COLO668 (cell line): ENCODE results near the gene FKBP6.
"Not testable (repeated sequence)": the region's sequence is repeated elsewhere in the genome, so short reads cannot be mapped to it uniquely, and the experiment has no call there.

Experiments used
- DNase-seq: peaks from one replicate; lab custom pipeline; 2025; ENCODE audit not compliant: unreplicated experiment; lab: John Stamatoyannopoulos, UW

FKBP6 gene

GRCh38 chr7:73327922-73328321 is at the start of gene FKBP6, which contains the start of gene TRIM50:
FKBP6 (plus strand) TSS chr7:73328161; CDS start chr7:73328429, 268 bp downstream.
TRIM50 (minus strand) TSS chr7:73328082; CDS start chr7:73324787, 3,295 bp downstream.
- DNase-seq: not testable (repeated sequence)

- not testable (repeated sequence) for DNase-seq
Observed at GRCh38 chr7:73297235-73297634, 30.7 kb upstream of the FKBP6 start.

DNA sequence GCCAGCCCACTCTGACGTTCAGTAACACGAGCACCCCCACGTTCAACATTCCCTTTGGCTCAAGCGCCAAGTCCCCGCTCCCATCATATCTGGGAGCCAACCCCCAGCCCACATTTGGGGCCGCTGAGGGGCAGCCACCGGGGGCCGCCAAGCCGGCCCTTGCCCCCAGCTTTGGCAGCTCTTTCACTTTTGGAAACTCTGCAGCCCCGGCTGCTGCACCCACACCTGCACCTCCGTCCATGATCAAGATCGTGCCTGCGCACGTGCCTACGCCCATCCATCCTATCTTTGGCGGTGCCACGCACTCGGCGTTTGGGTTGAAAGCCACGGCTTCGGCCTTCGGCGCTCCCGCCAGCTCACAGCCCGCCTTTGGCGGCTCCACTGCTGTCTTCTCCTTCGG is 30.3 kb upstream of the FKBP6 start:
- DNase-seq: not testable (repeated sequence)

GRCh38 chr7:73299812-73300211 is 28.1 kb upstream of the FKBP6 start:
- DNase-seq: not testable (repeated sequence)

DNA sequence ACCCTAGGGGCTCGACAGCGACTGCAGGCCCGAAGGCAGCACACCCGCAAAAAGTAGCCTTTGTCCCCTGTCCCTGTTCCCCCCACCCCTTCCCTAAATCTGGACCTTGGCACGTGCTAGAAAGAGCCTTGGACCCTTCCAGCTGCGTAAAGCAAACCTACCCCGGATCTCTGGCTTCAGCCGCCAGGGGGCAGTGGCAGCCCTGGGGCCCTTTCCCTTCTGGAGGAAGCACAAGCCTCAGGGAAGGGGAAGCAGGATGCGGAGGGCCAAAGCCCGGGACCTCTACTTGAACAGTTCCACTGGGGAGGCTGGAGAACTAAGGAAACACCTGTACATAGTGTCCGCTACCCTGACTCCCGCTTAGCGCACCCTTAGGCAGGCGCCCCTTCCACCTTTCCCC is 26.9 kb upstream of the FKBP6 start:
- DNase-seq: not testable (repeated sequence)

- DNase-seq: not testable (repeated sequence)
Observed at GRCh38 chr7:73302846-73303245, 25.1 kb upstream of the FKBP6 start.

GRCh38 chr7:73303546-73303945 is 24.4 kb upstream of the FKBP6 start:
- DNase-seq: no peak

DNA sequence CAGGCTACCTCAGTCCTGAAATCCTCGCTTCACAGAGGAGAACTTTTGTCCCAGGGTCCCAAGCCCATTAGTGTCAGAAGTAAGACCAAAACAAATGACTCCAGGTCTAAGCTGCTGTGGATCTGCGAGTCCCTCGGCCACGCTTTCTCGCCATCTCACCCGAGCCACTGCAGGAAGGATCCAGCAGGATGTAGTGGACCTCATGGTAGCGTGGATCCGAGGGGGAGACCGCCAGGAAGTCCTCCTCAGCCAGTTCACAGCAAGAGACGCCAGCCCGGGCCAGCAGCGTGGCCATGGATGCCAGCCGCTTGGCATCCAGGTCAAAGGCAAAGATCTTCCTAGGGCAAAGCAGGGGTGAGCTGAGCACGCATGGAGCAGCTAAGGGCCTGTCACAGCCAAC is 23.9 kb upstream of the FKBP6 start:
- DNase-seq: no peak

DNA sequence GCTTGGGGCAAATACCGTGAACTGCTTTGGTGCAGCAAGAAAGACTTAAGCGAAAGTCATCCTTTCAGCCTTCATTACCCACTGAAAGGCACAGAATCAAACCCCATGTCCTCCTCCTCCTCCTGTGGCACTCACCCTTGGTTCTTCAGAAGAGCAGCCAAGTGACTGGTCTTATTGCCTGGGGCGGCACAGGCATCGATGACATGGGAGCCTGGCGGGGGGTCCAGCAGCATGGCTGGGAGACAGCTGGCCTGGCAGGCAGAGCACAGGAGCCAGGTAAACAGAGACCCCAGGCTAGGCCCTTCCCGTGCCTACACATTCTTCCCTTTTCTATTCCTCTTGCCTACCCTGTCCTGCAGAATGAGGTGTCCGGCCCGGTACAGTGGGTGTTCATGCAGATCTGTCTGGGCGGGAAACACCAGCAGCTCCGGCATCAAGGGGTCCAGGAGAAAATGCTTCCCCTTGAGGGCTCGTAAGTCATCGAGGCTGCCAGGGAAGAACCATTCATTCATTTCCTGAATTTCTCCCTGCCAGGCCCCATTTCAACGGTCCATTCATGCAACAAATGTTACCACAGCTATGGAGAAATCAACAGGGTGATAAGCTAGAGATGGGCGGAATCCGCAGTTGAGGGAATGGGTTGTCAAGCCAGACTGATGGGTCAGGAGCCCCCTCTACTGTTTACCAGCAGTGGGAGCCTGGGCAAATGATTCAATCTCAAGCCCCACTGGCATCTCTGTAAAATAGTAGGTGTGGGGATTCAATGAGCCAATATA is 23.2 kb upstream of the FKBP6 start:
- not testable (repeated sequence) for DNase-seq

DNA sequence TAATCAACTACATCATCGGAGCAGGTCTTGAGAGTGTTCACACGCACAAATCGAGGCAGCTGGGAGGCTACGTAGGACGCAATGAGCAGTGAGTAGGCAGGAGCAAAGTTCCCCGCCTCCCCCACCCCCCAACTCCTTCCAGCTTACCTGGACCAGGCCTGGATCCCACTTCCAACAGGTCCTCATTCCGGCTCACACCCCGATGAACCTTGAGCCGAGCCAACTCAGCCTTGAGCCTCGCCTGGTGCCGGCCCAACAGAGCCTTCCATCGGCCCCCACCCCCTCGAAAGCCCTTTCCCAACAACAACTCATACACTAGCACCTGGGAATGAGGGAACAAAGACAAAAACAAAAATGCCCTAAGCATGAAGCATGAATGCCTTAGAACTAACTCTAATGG is 20.5 kb upstream of the FKBP6 start:
- no peak for DNase-seq

DNA sequence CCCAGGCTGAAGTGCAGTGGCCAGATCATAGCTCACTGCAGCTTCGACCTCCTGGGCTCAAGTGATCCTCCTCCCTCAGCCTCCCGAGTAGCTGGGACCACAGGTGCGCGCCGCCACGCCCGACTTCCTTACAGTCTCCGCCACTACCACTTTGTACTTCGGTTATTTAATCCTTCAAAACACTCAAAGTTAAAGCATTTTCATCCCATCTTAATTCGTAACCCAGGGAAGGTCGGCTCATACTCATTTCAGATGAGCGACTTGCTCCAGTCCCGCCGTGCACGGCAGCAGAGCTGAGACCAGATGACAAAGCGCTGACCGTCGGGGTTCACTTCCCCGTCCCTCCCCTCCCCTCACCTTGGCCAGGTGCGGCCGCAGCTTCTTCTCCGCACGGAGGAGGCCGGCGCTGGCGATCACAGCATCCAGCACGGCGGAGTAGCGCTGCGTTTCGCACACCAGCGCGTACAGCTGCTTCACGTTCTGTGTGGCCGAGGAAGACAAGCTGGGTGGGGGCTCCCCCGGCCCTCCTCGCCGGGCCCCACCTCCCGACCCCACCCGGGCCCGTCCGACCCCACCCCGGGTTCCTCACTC is 19.8 kb upstream of the FKBP6 start:
- DNase-seq: peak; percentile 50

DNA sequence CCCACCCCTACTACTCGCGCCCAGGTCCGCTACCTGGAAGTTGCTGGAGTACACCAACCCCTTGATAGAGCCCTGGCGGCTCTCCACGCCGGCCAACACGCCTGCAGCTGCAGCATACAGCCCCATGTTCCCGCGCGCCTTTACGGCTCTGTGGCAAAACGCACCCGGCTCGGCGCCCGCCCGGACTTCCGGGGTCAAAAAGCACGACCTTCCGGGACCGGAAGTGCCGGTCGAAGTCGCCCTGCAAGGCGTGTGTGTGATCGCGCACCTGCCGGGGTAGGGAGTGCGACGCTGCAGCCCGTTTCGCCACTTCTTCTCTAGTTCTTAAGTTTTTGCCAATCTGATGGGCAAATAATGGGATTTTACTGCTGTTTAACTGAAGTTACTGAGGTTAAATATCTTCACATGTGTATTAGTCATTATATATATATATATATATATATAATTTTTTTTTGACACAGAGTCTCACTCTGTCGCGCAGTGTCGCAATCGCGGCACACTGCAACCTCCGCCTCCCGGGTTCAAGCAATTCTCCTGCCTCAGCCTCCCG is 19.2 kb upstream of the FKBP6 start, which contains the start of gene NSUN5:
Gene NSUN5, minus strand, starts transcription at position 162 of the 550 bp plus-strand sequence. Its CDS starts 36 bp downstream, at position 126.
- DNase-seq: peak; percentile 93

- DNase-seq: not testable (repeated sequence)
Observed at GRCh38 chr7:73311421-73311820, 16.5 kb upstream of the FKBP6 start.

- no peak for DNase-seq
Observed at GRCh38 chr7:73312831-73313520, 15.0 kb upstream of the FKBP6 start.

DNA sequence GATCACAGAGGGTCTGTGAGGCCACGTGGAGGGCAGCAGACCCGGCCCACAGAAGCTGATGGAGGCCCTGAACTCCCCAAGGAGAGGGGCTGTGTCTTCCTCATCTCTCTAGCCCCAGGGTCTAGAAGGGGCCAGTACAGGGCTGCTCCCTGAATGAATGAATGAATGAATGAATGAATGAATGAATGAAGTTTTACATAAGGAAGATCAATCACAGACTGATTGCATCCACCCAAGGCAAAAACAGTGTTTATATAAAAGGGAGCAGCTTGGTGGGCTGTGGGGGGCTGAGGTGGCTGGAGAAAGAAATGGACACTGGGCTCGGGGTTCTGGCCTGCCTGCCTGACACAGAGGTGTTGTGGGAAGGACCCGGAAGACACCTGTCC is 14.4 kb upstream of the FKBP6 start:
- no peak for DNase-seq

GRCh38 chr7:73314271-73314670 is 13.7 kb upstream of the FKBP6 start:
- no peak for DNase-seq

GRCh38 chr7:73316521-73316920 is 11.4 kb upstream of the FKBP6 start:
- DNase-seq: no peak

- DNase-seq: not testable (repeated sequence)
Observed at GRCh38 chr7:73318656-73319204, 9.2 kb upstream of the FKBP6 start.

DNA sequence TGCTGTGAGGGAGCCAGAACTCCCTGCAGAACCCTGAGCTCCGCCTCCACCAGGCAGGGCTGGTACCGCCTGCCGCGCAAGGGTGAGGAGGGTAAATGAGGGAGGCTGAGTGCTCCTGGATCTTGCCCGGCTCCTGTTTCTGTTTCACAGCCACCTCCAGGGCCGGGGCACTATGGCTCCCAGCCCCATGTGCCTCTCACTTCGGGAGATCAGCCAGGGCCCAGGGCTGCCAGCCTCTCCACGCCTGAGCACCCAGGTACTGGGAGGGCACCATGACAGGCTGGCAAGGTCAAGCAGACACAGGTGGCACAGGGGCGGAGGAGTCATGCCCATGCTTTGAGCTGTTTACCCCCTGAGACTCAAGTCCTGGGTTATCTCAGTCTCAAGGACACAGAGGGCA is 8.4 kb upstream of the FKBP6 start:
- not testable (repeated sequence) for DNase-seq

GRCh38 chr7:73320009-73320408 is 8.0 kb upstream of the FKBP6 start:
- not testable (repeated sequence) for DNase-seq

DNA sequence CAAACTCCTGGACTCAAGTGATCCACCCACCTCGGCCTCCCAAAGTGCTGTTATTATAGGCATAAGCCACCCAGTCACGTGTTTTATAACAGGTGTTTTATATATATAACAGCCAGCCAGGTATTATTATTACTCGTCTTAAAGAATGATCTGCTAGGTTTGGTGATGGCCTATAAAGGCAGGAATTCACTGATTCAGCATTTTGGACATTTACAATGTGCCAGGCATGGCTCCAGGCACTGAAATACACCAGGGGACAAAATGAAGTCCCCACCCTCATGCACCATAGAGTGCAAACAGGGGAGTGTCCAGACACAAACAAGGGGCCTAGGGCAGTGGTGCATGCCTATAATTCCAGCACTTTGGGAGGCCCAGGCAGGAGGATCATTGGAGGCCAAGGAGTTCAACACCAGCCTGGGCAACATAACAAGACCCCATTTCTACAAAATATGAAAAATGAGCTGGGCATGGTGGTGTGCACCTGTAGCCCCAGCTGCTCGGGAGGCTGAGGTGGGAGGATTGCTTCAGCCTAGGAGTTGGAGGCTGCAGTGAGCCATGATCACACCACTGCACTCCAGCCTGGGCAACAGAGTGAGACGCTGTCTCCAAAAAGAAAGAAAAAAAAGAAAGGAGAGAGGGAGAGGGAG is 4.4 kb upstream of the FKBP6 start:
- DNase-seq: not testable (repeated sequence)
